PC-3 (cell line): ENCODE data around the gene PCYT2. TPM values are rescaled to one million over a fixed set of nuclear protein-coding genes. Genes with fewer than 3 reads are reported as not detected.

ENCODE experiments used
- ATAC-seq: fragments of 200-7000 bp; cut with Tn5 transposase; 2 replicates; pipeline ENCODE4 v1.9.1; 2020; ENCODE audit warnings: mild to moderate bottlenecking, moderate library complexity
- BruUV-seq: library from RNA; stranded (reverse); fragments of 400-500 nt; replicated peaks from 2 replicates; lab custom pipeline; 2021; lab: Mats Ljungman, UMichigan
- CTCF ChIA-PET: fragments of 300-600 bp; sonication (Branson Sonifier 250); formaldehyde crosslinking; loops from one replicate; lab custom pipeline; 2022; ENCODE audit warnings: antibody characterized with exemption; lab: Charles Lee
- POLR2A ChIA-PET: fragments of 300-600 bp; sonication (Branson Sonifier 250); formaldehyde crosslinking; loops from one replicate; lab custom pipeline; 2022; ENCODE audit warnings: antibody characterized with exemption; ENCODE audit not compliant: unreplicated experiment; lab: Charles Lee
- DNase-seq: peaks from one replicate; pipeline ENCODE4 v3.0.0-alpha.2; 2015
- H2AFZ ChIP-seq: fragments of 300-600 bp; sonication (generic); 2 replicates; pipeline ENCODE4 v1.6.0; 2016; ENCODE audit warnings: antibody characterized with exemption, low read length
- H3F3A ChIP-seq: fragments of 300-600 bp; sonication (generic); one replicate; pipeline ENCODE4 v1.6.0; 2017; ENCODE audit warnings: antibody characterized with exemption, low read length, control low read depth, mild to moderate bottlenecking; ENCODE audit not compliant: unreplicated experiment
- H3K27ac ChIP-seq: fragments of 300-600 bp; sonication (generic); 2 replicates; pipeline ENCODE4 v1.5.1; 2016; ENCODE audit warnings: mild to moderate bottlenecking, low read length
- H3K27me3 ChIP-seq: fragments of 300-600 bp; sonication (generic); 2 replicates; pipeline ENCODE4 v1.6.1; 2016; ENCODE audit warnings: low read length, mixed read lengths
- H3K36me3 ChIP-seq: fragments of 300-600 bp; sonication (generic); 2 replicates; pipeline ENCODE4 v1.6.1; 2016; ENCODE audit warnings: low read depth, mixed run types, low read length, mixed read lengths
- H3K4me1 ChIP-seq: fragments of 300-600 bp; sonication (generic); 2 replicates; pipeline ENCODE4 v1.5.1; 2016; ENCODE audit warnings: low read length; ENCODE audit not compliant: insufficient read depth
- H3K4me2 ChIP-seq: fragments of 300-600 bp; sonication (generic); 2 replicates; pipeline ENCODE4 v1.6.0; 2016; ENCODE audit warnings: low read length
- H3K4me3 ChIP-seq: fragments of 300-600 bp; sonication (generic); 2 replicates; pipeline ENCODE4 v1.5.1; 2016; ENCODE audit warnings: mild to moderate bottlenecking, low read length, mixed read lengths
- H3K79me2 ChIP-seq: fragments of 300-600 bp; sonication (generic); 2 replicates; pipeline ENCODE4 v1.6.1; 2017; ENCODE audit warnings: low read length, mixed read lengths
- H3K9ac ChIP-seq: fragments of 300-600 bp; sonication (generic); 2 replicates; pipeline ENCODE4 v1.6.0; 2016; ENCODE audit warnings: mild to moderate bottlenecking, low read length
- H3K9me2 ChIP-seq: fragments of 300-600 bp; sonication (generic); replicated peaks from 2 replicates; pipeline ENCODE4 v1.6.1; 2016; ENCODE audit warnings: mixed run types, low read length, mixed read lengths
- H3K9me3 ChIP-seq: fragments of 300-600 bp; sonication (generic); 2 replicates; pipeline ENCODE4 v1.6.1; 2016; ENCODE audit warnings: low read length, mixed read lengths
- H4K20me1 ChIP-seq: fragments of 300-600 bp; sonication (generic); 2 replicates; pipeline ENCODE4 v1.6.1; 2016; ENCODE audit warnings: low read length, mixed read lengths
- EZH2 ChIP-seq: fragments of 300-600 bp; sonication (generic); IDR thresholded peaks from one replicate; pipeline ENCODE4 v1.6.1; 2017; ENCODE audit warnings: antibody characterized with exemption, mild to moderate bottlenecking, low read length; ENCODE audit not compliant: unreplicated experiment
- EZH2phosphoT487 ChIP-seq: fragments of 300-600 bp; sonication (generic); IDR thresholded peaks from 2 replicates; pipeline ENCODE4 v1.6.1; 2018; ENCODE audit warnings: mild to moderate bottlenecking, antibody characterized with exemption, low read length, borderline replicate concordance
- intact Hi-C: fragments of 100-400 bp; cut with micrococcal nuclease; formaldehyde crosslinking; loops from 2 replicates; pipeline ENCODE4 v1.9.0; 2023
- total RNA-seq: library from RNA; depleted of rRNA; stranded (reverse); fragments of >200 nt; gene quantifications from 2 replicates; pipeline ENCODE4 v1.2.3, GENCODE V29; 2014
- TF ChIP-seq, protein P1 (sequence below): fragments of 300-600 bp; sonication (generic); conservative IDR thresholded peaks from 2 replicates; pipeline ENCODE4 v1.5.1; 2017; ENCODE audit warnings: antibody characterized with exemption, low read depth, mild to moderate bottlenecking, low read length

Gene PCYT2
- total RNA-seq, 1 experiment from 2014 or later, result 33.3 TPM

DNA sequence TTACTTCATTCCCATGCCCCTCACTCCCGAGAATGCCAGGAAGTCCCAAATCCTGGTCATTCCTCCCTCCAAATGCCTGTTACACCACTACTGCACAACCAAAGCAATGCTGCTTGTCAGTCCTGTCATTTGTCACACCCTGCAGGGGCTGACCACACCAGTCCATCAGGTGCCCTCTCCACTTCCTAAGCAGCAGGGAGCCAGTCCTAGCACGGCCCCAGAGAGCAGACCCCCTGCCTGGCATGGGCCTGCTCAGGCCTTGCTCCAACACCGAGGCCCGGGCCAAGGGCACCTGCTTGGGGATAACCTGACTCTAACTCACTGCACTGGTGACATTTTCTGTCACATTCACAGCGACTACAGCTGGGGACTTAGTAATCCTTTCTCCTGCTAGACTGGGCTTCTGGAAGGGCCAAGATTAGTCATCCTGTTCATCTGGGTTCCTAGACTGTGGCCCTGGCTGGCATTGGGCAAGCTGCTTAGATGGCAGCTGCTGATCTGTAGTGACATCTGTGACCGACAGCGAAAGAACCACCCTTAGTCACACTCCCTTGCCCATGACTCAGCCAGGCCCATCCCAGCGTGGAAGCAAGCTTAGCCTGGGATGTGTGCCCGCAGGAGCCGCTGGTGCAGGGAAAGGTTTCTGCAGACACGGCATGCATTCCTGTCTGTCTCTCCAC lies 25.2 kb downstream of the PCYT2 start:
- Histone ChIP-seq H3K4me3 (no peak overlapping the region), H3K4me2 (peak overlapping the region; percentile 60), H3K36me3 (peaks cover 70% of the 10 kb centered on the region), H3F3A (peaks cover 12% of the 10 kb centered on the region), H2AFZ (no peak overlapping the region), H3K27ac (peak overlapping the region; percentile 72), H3K27me3 (no peaks in the 10 kb centered on the region), H3K9ac (no peak overlapping the region), H3K9me2 (no peaks in the 10 kb centered on the region), H4K20me1 (peaks cover 34% of the 10 kb centered on the region), H3K9me3 (no peaks in the 10 kb centered on the region), H3K79me2 (peaks cover 70% of the 10 kb centered on the region), H3K4me1 (peaks cover 41% of the 10 kb centered on the region)
- no TSS peak for BruUV-seq
- POLR2A ChIA-PET, result interaction anchor here (0.6 kb wide), 2 partner anchors 12 to 24 kb away, joined by 3 to 4 read pairs; no protein-coding TSS in a partner anchor
- no peak for TF ChIP-seq EZH2phosphoT487
- TF ChIP-seq EZH2, result no peak
- CTCF ChIA-PET, result interaction anchor here (0.6 kb wide), 1 partner anchor 136 kb away, joined by 4 read pairs; the partner anchor contains the start of gene CENPX
- intact Hi-C loops, result no loop called here
- peak; percentile 93 for DNase-seq
- peak; percentile 97 for ATAC-seq

DNA sequence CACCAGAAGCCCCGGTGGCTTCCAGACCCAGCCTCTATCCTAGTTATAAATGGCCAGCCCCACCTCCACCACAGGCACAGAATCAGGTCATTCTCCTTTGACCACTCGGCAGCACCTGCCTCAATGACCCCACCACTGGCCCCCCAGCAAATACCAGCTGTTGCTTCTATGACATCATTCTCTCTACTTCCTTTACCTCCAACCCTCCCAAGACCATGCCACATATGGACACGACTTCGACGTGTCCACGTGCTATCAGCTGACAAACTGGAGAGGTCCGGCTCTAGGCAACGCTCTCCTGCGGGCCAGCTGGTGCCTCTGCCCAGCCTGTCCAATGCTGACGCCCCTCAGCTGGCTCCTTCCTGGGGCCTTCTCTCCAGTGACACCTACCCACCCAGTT lies 25.7 kb downstream of the PCYT2 start:
- peak overlapping the region; percentile 60 for H3K4me2 ChIP-seq
- peaks cover 73% of the 10 kb centered on the region for H3K36me3 ChIP-seq
- H2AFZ ChIP-seq, result no peak overlapping the region
- TF ChIP-seq, protein P1, sequence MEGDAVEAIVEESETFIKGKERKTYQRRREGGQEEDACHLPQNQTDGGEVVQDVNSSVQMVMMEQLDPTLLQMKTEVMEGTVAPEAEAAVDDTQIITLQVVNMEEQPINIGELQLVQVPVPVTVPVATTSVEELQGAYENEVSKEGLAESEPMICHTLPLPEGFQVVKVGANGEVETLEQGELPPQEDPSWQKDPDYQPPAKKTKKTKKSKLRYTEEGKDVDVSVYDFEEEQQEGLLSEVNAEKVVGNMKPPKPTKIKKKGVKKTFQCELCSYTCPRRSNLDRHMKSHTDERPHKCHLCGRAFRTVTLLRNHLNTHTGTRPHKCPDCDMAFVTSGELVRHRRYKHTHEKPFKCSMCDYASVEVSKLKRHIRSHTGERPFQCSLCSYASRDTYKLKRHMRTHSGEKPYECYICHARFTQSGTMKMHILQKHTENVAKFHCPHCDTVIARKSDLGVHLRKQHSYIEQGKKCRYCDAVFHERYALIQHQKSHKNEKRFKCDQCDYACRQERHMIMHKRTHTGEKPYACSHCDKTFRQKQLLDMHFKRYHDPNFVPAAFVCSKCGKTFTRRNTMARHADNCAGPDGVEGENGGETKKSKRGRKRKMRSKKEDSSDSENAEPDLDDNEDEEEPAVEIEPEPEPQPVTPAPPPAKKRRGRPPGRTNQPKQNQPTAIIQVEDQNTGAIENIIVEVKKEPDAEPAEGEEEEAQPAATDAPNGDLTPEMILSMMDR, result no peak
- ChIA-PET CTCF (no interaction called here), POLR2A (interaction anchor here (0.5 kb wide), 1 partner anchor 152 kb away, joined by 3 read pairs; the partner anchor contains the start of gene DCXR)
- H3K4me1 ChIP-seq, result peaks cover 41% of the 10 kb centered on the region
- H3K9me3 ChIP-seq, result no peaks in the 10 kb centered on the region
- H3K4me3 ChIP-seq, result no peak overlapping the region
- no peak overlapping the region for H3K9ac ChIP-seq
- H3F3A ChIP-seq, result peaks cover 12% of the 10 kb centered on the region
- DNase-seq (no peak), ATAC-seq (no peak)
- no peaks in the 10 kb centered on the region for H3K9me2 ChIP-seq
- BruUV-seq, result no TSS peak
- H3K79me2 ChIP-seq, result peaks cover 67% of the 10 kb centered on the region
- intact Hi-C loops, result no loop called here
- peak overlapping the region; percentile 72 for H3K27ac ChIP-seq
- H4K20me1 ChIP-seq, result peaks cover 34% of the 10 kb centered on the region
- no peaks in the 10 kb centered on the region for H3K27me3 ChIP-seq

DNA sequence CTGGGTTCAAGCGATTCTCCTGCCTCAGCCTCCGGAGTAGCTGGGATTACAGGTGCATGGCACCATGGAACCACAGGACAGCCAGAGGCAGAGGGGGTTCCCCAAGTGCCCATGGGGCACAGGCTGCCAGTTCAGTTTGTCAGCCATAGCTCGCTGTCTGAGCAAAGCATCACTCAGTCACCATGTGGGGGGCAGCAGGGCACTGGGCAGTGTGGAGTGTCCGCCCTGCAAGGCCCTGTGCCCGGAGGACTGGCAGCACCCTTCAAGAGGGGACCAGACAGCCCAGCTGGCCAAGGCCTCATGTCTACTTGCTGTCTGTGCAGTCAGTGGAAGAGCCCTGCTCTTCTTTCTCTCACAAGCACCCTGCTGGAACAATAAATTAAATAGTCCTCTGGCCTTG lies 26.2 kb downstream of the PCYT2 start:
- no peak for ATAC-seq
- TF ChIP-seq EZH2phosphoT487 (no peak), EZH2 (no peak)
- TF ChIP-seq, protein P1, result no peak
- BruUV-seq, result no TSS peak

More for the DNA sequence above, 26.2 kb downstream of the PCYT2 start:
- Histone ChIP-seq H3K4me3 (no peak overlapping the region), H3K36me3 (peaks cover 71% of the 10 kb centered on the region), H2AFZ (no peak overlapping the region), H3K9me2 (no peaks in the 10 kb centered on the region), H3K4me1 (peaks cover 37% of the 10 kb centered on the region), H3K4me2 (no peak overlapping the region), H3K79me2 (peaks cover 62% of the 10 kb centered on the region), H4K20me1 (peaks cover 29% of the 10 kb centered on the region), H3K9me3 (no peaks in the 10 kb centered on the region), H3K9ac (no peak overlapping the region), H3K27me3 (no peaks in the 10 kb centered on the region), H3F3A (peaks cover 12% of the 10 kb centered on the region), H3K27ac (no peak overlapping the region)
- ChIA-PET CTCF (no interaction called here), POLR2A (interaction anchor here (0.5 kb wide), 1 partner anchor 153 kb away, joined by 3 read pairs; the partner anchor contains the start of gene DCXR)
- intact Hi-C loops, result no loop called here
- no peak for DNase-seq
